GM19468 (cell line): ENCODE data around the gene SMIM43.
"Not testable (repeated sequence)": the region's sequence is repeated elsewhere in the genome, so short reads cannot be mapped to it uniquely, and the experiment has no call there.

Experiments
- ATAC-seq: cut with Tn5 transposase; IDR thresholded peaks from one replicate; pipeline ENCODE4 v1.9.1; 2021; ENCODE audit warnings: mild to moderate bottlenecking, moderate library complexity, moderate number of reproducible peaks; ENCODE audit not compliant: unreplicated experiment; ENCODE audit errors: extremely low read depth

The SMIM43 gene

GRCh38 chr4:121738780-121739535 lies 26.0 kb downstream of the SMIM43 start:
- no peak for ATAC-seq

GRCh38 chr4:121737846-121738554 lies 27.0 kb downstream of the SMIM43 start:
- no peak for ATAC-seq

- ATAC-seq = no peak
Measured at GRCh38 chr4:121736735-121737351, 28.1 kb downstream of the SMIM43 start.

DNA sequence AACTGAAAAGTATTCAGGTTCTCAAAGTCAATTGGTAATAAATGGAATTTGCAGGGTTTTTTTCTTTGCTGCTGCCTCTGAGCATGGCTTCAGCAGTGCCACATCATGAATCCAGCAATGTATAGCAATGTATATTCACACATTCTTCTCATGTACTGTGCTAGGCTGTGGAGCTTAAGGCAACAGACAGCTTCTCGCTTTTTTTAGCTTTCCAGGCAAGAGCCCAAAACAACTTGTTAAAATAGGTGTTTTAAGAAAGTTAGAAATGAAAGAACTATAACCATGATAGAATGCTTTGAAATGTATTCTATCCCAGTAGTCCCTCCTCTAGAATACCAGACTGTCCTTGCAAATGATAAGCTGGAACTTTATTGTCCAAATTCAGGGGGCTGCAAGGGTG lies 30.4 kb downstream of the SMIM43 start:
- ATAC-seq = no peak

DNA sequence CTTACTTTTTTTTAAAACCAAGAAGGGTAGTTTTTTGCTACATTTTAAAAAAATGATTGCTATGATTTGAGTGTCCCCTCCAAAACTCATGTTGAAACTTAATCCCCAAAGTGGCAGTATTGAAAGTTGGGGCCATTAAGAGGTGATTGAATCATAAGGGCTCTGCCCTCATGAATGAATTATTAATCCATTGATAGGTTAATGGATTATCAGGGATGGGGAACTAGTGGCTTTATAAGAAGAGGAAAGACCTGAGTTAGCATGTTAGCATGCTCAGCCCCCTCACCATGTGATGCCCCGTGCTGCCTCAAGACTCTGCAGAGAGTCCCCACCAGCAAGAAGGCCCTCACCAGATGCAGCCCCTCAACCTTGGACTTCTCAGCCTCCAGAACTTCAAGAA lies 31.0 kb downstream of the SMIM43 start:
- no peak for ATAC-seq

DNA sequence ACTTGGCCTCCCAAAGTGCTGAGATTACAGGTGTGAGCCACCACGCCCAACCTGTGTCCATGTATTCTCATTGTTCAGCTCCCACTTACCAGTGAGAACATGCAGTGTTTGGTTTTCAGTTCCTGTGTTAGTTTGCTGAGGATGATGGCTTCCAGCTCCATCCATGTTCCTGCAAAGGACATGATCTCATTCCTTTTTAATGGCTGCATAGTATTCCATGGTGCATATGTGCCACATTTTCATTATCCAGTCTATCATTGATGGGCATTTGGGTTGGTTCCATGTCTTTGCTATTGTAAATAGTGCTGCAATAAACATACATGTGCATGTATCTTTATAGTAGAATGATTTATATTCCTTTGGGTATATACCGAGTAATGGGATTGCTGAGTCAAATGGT lies 35.2 kb downstream of the SMIM43 start:
- ATAC-seq = not testable (repeated sequence)

DNA sequence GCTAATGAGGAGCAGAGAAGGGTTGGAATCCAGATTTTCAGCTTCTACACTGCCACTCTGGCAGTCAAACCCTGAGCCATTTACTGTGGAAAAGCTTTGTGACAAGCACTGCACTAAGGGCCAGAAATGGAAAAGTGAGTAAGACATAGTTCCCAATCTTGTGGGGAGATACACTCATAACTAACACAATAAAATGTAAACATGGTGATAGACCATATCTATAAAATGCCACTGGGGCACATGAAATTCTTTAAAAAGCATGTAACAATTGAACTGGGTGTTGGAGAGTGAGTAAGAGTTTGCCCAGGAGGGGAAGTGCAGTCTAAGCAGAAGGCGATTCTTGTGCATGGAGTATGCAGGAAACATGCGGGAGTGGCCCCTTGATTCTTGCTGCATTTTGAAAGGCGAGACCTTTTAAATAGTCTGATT lies 36.2 kb downstream of the SMIM43 start:
- no peak for ATAC-seq

DNA sequence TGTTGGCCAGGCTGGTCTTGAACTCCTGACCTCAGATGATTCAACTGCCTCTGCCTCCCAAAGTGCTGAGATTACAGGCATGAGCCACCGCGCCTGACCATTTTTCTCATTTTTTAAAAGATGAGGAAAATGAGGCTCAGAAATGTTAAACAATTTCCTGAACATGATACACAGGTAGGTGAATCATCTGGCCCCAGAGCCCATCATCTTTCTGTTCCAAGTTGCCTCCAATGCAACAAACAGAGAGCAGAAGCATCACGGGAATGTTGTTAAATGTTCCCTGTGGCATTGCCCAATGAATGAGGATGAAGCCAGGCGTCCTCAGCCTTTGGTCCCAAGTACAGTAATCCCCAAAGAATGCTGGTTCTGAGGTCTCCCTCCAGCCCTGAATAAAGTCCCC lies 36.9 kb downstream of the SMIM43 start:
- ATAC-seq = no peak

DNA sequence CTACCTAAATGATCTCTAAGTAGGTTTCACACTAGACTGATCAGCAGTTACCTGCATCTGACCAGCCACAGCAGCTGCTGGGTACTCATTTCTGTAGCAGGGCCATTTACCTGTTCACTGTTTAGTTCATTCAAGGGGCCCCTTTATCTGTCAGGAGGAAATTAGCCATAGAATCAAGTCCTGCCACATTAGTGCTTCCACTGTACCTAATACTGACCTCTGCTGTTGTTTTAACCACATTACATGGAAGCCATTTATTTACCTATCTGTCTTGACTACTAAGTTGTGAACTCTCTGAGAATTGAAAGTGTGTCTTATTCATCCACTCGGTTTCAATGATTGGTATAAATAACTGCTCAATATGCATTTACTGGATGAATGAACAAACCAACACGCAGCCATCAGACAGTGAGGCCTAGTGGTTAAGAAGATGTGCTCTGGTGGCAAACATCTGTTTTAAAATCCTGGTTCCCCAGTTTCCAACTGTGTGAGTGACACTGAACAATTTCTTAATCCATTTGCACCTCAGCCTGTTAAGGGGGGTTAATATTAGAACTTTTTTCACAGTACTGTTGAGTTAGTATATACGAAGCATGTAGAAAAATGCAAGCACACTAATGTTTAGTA lies 38.2 kb downstream of the SMIM43 start:
- ATAC-seq = peak; percentile 91

DNA sequence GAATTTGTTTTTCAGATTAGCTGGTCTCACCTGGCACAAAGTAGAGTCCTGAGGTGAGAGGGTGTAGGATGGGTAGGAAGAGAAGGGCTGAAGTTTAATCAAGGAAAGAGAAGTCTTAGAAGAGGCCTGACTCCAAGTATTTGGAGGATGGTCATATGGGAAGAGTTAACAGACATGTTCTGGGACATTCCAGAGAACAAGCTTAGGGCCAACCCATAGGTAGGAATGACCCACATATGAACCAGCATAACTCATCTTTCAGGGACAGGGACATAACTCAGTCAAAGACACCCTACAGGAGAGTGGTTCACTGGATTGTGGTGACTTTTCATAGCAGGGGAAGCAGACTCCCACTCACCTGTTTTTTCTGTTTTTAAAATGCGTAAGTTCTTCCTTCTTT lies 40.3 kb downstream of the SMIM43 start:
- ATAC-seq = no peak

DNA sequence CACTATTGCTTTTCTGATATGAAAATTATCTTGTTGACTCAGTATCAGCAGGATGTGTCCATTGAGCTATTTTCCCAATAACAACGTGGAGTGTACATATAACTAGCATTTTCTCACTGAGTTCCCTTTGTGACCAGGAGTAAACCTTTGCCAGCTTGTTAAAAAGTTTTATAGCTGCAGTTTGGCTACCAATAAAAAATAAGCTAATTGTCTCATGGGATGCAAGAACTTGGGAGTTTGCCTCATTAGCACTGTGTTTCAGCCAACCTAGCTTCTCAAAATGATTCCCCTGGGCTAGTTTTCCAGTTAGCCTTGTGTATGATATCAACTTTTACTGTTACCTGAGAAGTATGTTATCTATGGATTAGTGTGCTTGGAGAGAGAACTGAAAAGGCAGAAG lies 43.3 kb downstream of the SMIM43 start:
- no peak for ATAC-seq

GRCh38 chr4:121720109-121720508 lies 44.9 kb downstream of the SMIM43 start:
- ATAC-seq = no peak

DNA sequence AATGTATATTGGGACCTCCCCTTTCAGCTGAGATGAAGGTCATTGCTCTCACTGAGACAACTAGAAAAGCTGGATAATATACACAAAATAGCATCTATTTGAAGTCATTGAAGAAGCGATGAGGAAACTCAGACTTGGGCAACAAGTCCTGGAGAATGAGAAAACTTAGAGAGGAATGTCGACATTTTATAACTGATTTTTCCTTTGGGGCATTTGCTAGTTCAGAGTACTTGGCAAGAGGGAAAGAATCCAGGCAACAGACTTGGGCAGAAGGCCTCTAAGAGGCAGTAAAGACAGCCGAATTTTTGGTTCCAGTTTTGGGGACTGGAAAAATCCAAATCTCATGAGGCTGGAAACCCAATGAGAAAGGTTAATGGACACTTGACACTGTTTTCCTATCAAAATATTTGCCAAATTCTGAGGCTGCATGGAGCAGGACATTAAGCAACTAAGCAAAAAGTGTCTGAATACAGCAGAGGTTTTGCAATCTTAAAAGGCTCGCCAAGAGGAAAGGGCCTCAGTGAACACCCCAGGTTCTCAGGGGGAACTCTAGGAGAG lies 47.2 kb downstream of the SMIM43 start:
- no peak for ATAC-seq

DNA sequence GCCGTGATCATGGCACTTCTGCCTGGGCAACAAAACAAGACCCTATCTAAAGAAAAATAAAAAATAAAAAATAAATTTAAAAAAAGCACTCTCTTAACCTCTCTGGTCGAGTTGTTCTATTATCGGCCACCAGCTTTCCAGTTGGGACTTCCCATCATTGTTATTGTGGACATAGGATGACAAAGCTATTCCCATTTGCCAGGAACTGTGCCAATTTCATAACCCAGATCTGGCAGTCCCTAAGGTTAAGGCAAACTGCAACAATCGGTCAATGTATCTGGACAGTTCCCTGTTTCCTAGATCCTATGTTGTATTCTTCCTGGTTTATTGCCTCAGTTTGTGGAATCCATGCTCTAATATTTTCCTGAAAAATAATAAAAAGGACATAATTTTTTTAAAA lies 50.4 kb downstream of the SMIM43 start:
- ATAC-seq = no peak

DNA sequence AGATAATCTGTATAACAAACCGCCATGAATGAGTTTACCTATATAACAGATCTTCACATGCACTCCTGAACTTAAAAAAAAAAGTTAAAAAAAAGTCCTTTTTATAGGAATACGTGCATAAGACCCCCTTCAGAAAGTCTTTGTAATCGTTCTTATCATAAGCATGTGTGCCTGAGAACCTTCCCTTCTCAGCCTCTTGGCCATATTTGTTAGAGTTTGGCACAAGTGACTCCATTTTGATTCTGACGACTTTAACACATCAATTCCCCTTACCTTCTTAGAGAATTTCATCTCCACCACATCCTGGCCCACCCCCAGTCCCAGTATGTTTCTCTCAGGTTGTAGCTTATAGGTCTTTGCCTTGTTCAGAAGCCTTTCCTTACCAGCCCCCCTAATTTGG lies 52.2 kb downstream of the SMIM43 start:
- ATAC-seq = no peak

- ATAC-seq = no peak
Measured at GRCh38 chr4:121712001-121712651, 52.8 kb downstream of the SMIM43 start.

DNA sequence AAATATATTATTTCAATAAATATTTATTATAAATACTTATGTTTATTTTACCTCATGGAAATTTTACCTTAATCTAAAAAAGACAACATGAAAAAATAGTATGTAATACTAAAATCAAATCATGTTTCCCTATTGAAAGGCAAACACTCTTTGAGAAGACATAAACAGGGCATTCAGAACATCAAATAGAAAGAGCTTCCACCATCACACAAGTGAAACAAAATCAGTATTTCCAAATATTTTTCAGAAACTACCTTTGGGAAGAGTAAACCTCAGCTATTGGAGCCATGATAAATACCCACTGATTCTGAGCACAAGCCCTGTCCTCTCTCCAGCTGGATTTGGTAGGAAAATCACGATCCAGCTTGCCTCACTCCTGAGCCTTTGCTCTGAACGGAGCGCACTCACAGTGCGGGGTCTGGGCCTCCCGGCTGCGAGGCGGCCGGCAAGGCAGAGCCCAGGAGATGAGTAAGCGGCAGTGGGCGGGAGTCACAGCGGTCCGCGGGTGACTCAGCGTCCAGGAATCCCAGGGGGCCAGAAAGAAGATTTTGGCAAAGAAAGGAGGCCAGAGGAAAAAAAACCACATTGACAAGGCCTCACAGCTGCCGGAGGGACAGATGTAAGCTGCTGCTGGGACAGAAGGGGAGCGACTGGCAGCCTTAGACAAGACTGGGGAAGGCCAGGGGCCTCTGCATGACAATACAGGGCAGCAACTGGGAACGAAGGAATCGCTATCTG lies 53.5 kb downstream of the SMIM43 start:
- ATAC-seq = peak; percentile 81

GRCh38 chr4:121709766-121710405 lies 55.1 kb downstream of the SMIM43 start:
- ATAC-seq = no peak
